GM11168 (cell line): Measurements from ENCODE around the gene SALL3.
"Not testable (repeated sequence)": the region's sequence is repeated elsewhere in the genome, so short reads cannot be mapped to it uniquely, and the experiment has no call there.

Experiments
- in situ Hi-C: fragments of 300-500 bp; cut with MboI; formaldehyde crosslinking; loops from one replicate; pipeline ENCODE4 v1.12.0; 2022; ENCODE audit warnings: low sequenced_read_pairs; ENCODE audit not compliant: unreplicated experiment

The SALL3 gene

DNA sequence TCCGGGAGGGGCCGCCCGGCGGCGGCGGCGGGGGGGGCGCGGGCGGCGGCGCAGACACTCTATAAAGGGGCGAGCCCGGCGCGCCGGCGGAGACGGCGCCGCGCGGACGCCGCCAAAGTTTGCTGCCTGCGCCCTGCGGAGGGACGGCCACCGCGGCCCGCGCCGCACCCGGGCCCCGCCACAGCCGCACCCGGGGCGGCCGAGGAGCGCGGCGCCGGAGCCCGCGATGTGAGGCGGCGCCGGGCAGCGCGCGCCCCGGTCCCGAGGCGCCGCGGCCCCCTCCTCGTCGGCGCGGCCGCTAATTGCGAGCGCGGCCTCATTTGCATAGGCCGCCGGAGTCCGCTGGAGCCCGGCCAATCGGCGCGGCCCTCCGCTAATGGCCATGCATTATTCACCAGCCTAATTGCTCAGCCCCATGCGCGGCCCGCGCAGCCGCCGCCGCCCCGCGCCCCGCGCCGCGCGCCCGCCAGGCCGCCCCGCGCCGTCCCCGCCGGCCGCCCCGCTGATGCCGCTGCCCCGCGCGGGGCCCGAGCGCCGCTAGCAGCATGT lies at the start of gene SALL3:
SALL3 (plus strand) TSS at position 89 of the 549 bp plus-strand sequence; CDS start at position 546, 457 bp downstream.
- in situ Hi-C loops, result no loop called here

DNA sequence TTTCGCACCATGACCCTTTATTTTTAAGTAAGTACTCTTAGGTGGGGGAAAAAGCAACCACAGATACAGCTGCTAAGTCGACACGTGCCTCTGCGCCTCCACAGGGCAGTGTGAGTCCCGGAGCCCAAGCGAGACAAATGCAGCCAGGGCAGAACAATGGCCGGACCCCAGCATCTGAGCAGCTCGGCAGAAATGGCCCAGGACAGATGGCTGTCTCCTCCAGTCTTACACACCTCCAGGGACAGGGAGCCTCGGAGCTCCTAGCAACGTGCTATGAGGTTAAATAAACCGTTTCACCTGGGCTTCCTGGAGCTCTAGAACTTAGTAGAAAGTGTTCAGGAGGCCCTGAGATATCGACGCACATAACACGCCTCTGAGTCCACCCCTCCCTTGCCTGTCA lies 47.3 kb upstream of the SALL3 start:
- in situ Hi-C loops, result no loop called here

DNA sequence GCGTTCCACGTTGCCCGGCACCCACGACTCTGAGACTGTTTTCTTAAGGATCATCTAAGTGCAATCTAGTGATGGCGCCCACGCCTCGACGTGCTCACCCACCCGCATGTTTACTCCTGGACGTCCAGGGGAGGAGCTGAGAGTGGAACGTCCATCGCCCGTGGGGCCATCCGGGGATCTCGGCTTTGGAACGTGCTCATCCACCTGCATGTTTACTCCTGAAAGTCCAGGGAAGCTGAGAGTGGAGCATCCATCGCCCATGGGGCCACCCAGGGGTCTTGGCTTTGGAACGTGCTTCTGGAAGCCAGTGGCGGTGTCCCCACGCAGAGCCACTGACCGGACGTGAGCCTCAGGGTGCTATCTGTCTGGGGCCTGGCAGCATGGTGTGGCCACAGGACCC lies 45.6 kb upstream of the SALL3 start:
- in situ Hi-C loops, result no loop called here

DNA sequence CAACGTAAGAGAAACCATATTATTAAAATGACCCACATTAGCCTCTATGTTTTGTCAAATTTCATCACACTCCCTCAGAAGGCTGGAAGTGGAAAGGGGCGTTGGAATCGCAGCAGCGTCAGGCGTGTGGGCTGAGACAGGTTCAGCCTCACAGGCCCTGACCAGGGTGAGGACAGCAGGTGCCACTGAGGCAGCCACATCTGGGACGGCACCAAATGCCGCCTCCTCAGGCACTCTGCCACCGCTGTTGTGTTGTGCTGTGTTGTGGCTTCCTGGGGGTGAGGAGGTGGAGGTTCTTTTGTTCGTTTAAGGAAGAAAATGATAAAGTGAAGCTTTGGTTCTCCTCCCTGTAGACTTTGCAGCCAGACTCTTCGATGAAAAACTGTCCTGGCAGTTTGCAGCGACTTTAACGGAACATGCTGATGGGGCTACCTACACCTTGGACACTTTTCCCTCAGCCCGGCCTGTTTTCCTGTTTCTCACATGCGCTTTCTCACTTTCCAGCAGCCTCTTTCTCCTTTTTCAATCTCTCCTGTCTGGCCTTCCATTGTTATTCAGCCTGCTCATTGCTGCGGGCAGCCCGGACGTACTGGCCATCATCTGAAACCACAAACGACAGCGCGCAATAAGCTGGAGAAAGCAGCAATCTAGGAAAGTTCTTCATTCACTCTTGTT lies 44.9 kb upstream of the SALL3 start:
- in situ Hi-C loops, result no loop called here

DNA sequence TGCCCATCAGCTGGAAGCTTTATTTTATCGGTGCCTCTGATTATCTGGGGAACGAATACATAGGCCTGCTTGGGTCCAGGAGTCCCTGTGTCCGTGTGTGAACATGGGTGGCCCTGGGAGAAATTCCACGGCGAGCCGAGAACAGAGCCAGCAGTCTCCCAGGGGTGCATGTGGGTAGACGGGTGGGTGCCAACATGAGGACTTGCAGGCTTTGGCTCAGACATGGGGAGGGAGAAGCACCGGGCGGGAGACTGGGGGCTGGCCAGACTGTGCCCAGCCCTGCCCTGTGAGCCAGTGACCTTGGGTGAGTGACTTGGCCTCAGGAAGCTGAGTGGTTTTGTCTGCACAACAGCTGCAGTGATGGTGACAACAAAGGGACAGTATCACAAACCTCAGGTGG lies 44.2 kb upstream of the SALL3 start:
- in situ Hi-C loops, result no loop called here

DNA sequence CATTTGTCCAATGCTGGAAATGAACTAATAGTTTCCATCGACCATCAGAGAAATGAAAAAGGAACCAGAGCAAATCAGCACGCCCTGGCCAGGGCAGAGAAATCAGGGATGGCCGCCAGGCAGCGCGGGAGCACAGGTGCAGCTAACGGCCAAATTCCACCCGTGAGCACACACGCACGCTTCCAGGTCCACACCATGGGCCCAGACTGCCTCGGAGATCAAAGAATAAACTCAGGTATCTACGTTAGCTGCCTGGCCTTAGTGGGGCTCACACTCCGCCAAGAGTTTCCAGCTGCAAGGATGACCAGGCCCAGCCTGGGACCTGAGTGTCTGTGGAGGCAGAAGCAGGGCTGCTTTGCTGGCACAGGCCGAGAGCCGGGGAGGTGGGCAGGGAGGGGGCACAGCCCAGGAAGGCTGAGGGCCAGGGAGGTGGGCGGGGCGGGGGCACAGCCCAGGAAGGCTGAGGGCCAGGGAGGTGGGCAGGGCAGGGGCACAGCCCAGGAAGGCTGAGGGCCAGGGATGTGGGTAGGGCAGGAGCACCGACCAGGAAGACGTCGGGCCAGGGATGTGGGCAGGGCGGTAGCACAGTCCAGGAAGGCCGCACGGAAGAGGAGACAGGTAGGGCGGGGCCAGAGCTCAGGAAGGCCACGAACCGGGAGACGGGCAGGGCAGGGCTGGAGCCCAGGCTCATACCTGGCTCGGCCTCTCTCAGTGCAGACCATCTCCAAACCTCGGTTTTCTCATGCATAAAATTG lies 43.2 kb upstream of the SALL3 start:
- in situ Hi-C loops, result no loop called here

DNA sequence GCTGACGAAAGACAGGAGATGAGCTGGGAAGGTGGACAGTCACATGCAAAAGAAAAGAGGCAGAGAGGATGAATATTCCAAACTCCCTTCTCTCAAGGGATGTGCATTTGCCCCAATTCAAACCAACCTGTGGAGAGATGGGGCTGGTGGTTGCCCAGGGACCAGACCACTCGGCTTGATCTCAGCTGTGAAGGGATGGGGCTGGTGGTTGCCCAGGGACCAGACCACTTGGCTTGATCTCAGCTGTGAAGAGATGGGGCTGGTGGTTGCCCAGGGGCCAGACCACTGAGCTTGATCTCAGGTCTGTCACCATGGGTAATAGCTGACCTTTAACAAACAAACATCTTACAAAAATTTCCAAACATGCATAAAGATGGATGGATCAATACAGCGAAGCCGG lies 42.5 kb upstream of the SALL3 start:
- in situ Hi-C loops, result no loop called here

DNA sequence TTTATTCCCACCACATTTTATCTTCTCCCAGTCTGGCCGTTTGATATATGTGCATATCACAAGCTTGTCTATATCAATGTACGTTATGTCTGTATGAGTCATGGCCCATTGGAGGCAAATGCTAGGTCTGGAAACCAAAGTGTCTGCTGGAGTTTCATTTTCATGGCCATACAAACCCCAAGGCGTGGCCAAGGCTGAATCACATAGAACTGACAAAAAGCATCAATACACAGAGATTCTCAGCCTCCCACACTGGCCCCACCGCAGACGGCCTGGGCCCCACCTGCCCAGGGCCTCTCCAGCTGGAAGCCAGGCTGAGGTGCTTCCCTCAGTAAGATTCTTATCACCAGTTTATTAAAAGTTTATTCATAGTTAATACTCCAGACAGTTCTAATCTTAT lies 40.5 kb upstream of the SALL3 start:
- in situ Hi-C loops, result no loop called here

DNA sequence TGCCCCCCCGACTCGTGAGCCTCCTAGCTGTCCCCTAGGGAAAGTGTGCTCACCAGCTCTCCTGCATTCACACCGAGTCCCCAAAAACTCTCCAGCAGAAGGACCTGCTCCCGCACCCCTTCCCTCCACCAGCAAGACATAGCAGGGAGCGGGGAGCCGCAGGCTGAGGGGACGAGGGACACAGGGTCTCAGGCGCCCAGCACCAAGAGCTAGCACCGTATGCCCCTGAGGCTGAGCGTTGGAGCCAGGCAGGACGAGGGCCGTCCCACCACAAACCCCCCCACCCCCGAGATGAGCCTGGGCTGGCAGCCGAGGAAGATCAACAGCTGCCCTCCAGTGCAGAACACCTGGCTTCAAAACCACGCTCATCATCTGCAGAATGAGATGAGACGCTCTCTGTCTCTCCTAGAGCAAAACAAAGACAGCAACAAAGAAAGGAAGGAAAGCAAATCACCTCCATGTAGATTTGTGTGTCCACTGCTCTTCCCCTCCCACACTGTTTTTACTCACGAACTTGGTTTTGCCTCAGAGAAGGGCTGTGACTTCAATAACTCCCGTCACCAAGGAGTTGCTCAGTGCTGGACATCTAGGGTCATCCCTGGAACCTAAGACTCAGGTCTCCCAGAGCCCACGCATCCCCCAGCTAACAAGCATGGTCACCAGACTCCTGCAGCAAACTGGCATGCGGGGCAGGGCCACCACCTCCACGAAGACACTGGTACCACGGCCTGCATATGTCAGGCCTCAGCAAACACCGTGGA lies 39.7 kb upstream of the SALL3 start:
- in situ Hi-C loops, result no loop called here

DNA sequence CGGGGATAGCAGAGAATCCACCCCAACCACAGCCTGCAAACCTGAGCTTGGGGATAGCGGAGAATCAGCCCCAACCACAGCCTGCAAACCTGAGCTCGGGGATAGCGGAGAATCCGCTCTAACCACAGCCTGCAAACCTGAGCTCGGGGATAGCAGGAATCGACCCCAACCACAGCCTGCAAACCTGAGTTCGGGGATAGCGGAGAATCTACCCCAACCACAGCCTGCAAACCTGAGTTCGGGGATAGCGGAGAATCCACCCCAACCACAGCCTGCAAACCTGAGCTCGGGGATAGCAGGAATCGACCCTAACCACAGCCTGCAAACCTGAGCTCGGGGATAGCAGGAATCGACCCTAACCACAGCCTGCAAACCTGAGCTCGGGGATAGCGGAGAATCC lies 37.4 kb upstream of the SALL3 start:
- in situ Hi-C loops, result not testable (repeated sequence)

DNA sequence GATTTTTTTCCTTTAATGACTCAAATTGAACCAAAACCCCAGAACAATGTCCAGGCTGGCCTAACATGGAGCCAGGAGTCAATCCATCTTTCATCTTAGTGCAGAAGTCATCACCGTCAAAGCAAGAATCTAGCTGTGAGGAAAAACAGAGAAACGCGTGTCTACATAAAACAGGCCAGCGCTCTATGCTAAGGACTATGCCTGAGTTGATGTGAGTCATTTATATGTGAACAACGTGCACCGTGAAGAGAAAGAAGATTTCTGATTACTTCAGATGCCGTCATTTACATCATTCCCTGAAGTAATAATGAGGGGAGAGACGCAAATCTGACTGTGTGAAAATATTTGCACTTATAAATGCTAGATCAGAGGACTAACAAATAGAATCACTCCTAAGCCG lies 34.0 kb upstream of the SALL3 start:
- in situ Hi-C loops, result no loop called here

DNA sequence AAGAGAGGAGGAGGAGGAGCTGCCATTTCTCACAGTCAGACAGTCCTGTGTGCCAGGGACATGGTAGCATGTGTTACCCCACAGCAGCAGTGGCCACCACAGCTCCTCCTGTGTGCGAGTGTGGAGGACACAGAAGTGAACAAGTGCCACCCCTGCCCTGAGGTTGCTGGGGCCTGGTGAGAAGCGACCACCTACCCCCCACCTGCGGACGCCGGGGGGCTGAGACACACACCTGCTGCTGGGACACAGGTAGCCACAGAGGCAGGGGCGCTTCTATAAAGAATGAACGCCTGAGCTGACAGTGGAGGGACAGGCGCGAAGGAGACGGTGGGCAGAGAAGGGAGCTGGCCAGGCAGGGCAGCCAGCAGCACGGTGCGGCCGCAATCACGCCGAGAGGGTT lies 32.3 kb upstream of the SALL3 start:
- in situ Hi-C loops, result no loop called here

DNA sequence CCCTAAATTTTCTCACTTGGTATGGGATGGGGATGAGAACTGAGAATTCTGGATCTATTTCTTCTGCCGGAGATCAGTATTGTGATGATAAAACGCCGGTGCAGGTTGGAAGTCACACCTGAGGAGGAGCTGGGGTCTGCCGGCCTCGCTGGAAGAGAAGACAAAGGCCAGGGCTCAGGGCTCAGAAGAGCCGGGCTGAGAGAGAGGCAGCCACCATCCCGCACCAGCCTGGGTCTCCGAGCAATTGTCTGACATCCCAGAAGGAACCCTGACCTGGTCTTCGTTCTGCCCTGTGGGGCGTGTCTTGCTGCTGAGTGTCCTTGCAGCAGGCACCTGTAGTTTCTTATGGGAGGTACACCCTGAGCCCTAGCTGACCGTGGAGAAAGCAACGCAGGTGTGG lies 31.4 kb upstream of the SALL3 start:
- in situ Hi-C loops, result no loop called here

DNA sequence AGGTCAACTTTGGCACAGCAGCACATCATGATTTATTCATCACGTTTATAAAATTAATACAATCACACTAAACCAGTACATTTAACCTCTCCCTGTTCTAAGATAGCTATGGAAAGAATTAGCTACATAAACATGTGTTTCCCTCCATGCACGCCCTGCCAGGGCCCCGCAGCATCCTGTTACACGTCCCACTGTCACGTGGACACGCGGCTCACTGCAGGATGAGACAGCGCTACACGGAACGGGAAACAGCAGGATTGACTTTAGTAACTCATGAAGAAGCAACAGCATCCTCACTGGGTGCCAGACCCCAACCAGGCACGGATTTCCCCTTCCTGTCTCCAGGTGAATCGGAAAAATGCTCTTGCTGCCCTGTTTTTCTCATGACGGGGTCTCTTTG lies 30.9 kb upstream of the SALL3 start:
- in situ Hi-C loops, result no loop called here

DNA sequence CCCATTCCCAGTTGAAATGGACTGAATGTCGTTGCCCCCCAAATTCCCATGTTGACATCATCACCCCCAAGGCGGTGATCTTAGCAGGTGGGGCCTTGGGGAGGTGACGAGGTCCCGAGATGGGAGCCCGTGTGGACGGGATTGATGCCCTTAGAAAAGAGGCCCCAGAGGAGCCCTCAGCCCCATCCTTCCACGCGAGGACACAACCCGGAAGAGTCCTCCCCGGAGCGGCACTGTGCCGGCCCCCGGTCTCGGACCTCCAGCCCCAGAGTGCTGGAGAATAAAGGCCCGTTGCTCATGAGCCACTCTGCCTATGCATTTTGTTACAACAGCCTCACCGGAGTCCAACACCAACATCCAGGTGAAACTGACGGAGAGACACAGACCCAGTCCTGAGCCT lies 30.4 kb upstream of the SALL3 start:
- in situ Hi-C loops, result no loop called here

DNA sequence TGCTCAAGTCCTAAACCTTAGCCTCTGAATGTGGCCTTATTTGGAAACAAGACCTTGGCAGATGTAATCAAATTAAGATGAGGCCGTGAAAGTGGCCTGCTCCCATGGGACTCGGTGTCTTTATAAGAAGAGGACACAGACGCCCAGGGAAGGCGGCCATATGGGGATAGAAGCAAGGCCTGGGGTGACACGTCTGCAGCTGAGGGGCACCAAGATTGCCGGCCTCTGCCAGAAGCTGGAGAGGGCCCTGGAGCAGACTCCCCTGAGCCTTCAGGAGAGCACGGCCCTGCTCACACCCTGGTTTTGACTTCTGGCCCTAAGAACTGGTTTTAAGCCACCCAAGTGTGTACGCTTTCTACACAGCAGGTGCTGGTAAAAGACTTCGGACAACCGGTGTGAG lies 29.2 kb upstream of the SALL3 start:
- in situ Hi-C loops, result no loop called here

DNA sequence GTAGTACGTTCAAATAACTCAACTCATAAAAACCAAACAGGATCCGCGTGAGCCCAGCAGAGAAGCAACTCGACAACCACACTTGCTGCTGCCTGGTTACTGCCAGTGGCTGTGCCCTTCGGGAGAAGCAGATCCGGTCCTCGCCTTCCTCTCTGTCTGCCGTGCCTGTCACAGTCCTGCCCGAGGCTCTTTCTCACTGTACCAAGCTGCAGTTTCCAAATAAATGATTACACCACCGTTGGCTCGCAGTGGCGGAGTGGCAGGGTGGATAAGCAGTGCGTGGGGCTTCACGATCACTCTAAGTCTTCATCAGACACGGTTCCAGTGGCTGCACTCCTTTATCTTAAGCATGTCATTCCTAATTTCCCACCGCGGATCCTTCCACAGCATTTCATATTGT lies 26.1 kb upstream of the SALL3 start:
- in situ Hi-C loops, result no loop called here

DNA sequence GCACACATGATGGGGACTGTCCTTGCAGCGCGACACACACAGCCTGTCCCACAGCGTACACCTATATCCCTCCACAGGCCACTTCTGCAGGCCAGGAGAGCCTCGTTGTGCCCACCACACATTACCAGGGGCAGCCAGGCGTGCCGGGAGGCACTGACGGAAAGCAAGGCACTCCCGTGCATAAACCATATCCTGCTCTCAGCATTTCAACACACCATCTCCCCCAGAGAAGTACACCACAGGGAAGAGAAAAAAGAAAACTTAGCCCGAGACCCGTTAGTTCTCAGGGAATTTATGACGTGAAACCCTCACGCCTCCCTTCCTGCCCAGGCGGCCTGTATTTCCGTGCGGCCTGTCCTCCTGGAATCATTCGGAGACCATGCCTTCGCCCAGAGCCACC lies 24.6 kb upstream of the SALL3 start:
- in situ Hi-C loops, result no loop called here

DNA sequence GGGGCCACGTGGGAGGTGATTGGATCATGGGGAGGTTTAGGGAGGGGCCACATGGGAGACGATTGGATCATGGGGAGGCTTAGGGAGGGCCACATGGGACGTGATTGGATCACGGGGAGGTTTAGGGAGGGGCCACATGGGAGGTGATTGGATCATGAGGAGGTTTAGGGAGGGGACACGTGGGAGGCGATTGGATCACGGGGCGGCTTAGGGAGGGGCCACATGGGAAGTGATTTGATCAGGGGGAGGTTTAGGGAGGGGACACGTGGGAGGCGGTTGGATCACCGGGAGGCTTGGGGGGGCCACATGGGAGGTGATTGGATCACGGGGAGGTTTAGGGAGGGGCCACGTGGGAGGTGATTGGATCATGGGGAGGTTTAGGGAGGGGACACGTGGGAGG lies 22.5 kb upstream of the SALL3 start:
- in situ Hi-C loops, result no loop called here

DNA sequence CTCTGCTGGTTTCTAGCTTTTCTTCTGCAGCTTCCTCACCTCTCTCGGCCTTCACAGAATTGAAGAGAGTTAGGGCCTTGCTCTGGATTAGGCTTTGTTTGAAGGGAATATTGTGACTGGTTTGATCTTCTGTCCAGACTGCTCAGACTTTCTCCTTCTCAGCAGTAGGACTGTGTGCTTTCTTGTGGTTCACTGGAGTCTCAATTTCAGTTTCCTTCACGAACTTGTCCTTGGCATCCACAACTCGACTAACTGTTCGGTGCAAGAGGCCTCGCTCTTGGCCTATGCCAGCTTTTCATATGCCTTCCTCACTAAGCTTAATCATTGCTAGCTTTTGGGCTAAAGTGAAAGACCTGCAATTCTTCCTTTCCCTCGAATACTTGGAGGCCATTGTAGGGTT lies 18.9 kb upstream of the SALL3 start:
- in situ Hi-C loops, result no loop called here

DNA sequence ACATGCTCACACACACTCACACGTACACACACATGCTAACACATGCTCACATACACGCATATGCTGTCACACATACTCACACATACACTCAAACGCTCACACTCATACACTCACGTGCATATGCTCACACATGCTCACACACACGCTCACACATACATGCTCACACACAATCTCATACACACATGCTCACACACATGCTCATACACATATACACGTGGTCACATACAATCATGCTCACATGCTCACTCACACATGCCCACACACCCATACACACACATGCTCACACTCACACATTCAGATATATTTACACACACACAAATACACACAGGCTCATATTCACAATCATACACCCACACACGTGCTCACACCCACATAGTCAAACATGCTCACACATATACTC lies 17.5 kb upstream of the SALL3 start:
- in situ Hi-C loops, result no loop called here
